SK-N-SH (cell line): ENCODE data around the gene SORBS2. TPM values are rescaled to one million over a fixed set of nuclear protein-coding genes. Genes with fewer than 3 reads are reported as not detected.

Source experiments
- CTCF ChIA-PET: fragments of 300-600, 350-600 bp; formaldehyde crosslinking; extraction: SDS; loops from one replicate; lab custom pipeline; 2021; lab: Yijun Ruan, JAX
- POLR2A ChIA-PET: fragments of 350-600 bp; sonication (Branson Sonifier 250); formaldehyde crosslinking; extraction: SDS; loops from one replicate; lab custom pipeline; 2020; ENCODE audit warnings: antibody characterized with exemption, inconsistent platforms; lab: Yijun Ruan, JAX
- DNase-seq: peaks from one replicate; pipeline ENCODE4 v3.0.0; 2012
- H2AFZ ChIP-seq: fragments of 200-600 bp; sonication (generic); 2 replicates; pipeline ENCODE4 v1.8.1; 2016; ENCODE audit warnings: antibody characterized with exemption, mild to moderate bottlenecking, low read depth
- H3F3A ChIP-seq: fragments of 200-600 bp; sonication (generic); replicated peaks from 2 replicates; pipeline ENCODE3; 2016; ENCODE audit warnings: antibody characterized with exemption, mild to moderate bottlenecking; ENCODE audit not compliant: insufficient read depth
- H3K27ac ChIP-seq, 2 experiments: fragments of 200-500 bp in 1 of 2; fragments of 200-600 bp in 1 of 2; sonication (Bioruptor generic) in 1 of 2; sonication (generic), shearing (Covaris generic) in 1 of 2; 2 replicates each; pipeline versions ENCODE4 v1.5.1 to v1.6.1; 2014 to 2016; ENCODE audit warnings: low read depth in 2 of 2, inconsistent platforms in 1 of 2, low read length in 1 of 2, mild to moderate bottlenecking in 1 of 2, mixed read lengths in 1 of 2
- H3K27me3 ChIP-seq: fragments of 200-600 bp; sonication (generic), shearing (Covaris generic); 2 replicates; pipeline ENCODE4 v1.6.1; 2016; ENCODE audit warnings: mixed run types; ENCODE audit not compliant: insufficient read depth
- H3K36me3 ChIP-seq, 2 experiments: fragments of 200-500 bp in 1 of 2; fragments of 200-600 bp in 1 of 2; sonication (Bioruptor generic) in 1 of 2; sonication (generic) in 1 of 2; replicated peaks in 1 of 2; 2 replicates each; pipeline versions ENCODE3 to v1.5.1; 2014 to 2016; ENCODE audit warnings: low read length in 1 of 2, mild to moderate bottlenecking in 1 of 2; ENCODE audit not compliant: insufficient read depth in 2 of 2, control insufficient read depth in 1 of 2
- H3K4me1 ChIP-seq, 2 experiments: fragments of 200-500 bp in 1 of 2; fragments of 200-600 bp in 1 of 2; sonication (Bioruptor generic) in 1 of 2; sonication (generic), shearing (Covaris generic) in 1 of 2; 2 replicates each; pipeline versions ENCODE4 v1.5.1 to v1.6.1; 2014 to 2016; ENCODE audit warnings: low read depth in 1 of 2, low read length in 1 of 2, mixed run types in 1 of 2; ENCODE audit not compliant: insufficient read depth in 2 of 2, control insufficient read depth in 1 of 2
- H3K4me2 ChIP-seq: fragments of 200-600 bp; sonication (generic), shearing (Covaris generic); 2 replicates; pipeline ENCODE4 v1.6.1; 2017; ENCODE audit warnings: mixed run types
- H3K4me3 ChIP-seq, 2 experiments: fragments of 200-500 bp in 1 of 2; fragments of 200-600 bp in 1 of 2; sonication (Bioruptor generic) in 1 of 2; sonication (generic), shearing (Covaris generic) in 1 of 2; 2 replicates each; pipeline versions ENCODE4 v1.5.1 to v1.8.1; 2014 to 2016; ENCODE audit warnings: low read depth in 2 of 2, inconsistent platforms in 1 of 2, low read length in 1 of 2, mild to moderate bottlenecking in 1 of 2, mixed read lengths in 1 of 2, moderate library complexity in 1 of 2
- H3K79me2 ChIP-seq: fragments of 200-600 bp; sonication (generic); 2 replicates; pipeline ENCODE4 v1.8.1; 2017; ENCODE audit warnings: mild to moderate bottlenecking; ENCODE audit not compliant: insufficient read depth
- H3K9ac ChIP-seq: fragments of 200-600 bp; sonication (generic); 2 replicates; pipeline ENCODE4 v1.6.1; 2017; ENCODE audit warnings: mixed run types
- H3K9me2 ChIP-seq: fragments of 200-600 bp; sonication (generic); 2 replicates; pipeline ENCODE4 v1.6.1; 2017; ENCODE audit warnings: mixed run types
- H3K9me3 ChIP-seq: fragments of 200-600 bp; sonication (generic); 2 replicates; pipeline ENCODE4 v1.6.1; 2017; ENCODE audit warnings: mixed run types, mild to moderate bottlenecking, moderate library complexity
- H4K20me1 ChIP-seq: fragments of 200-600 bp; sonication (generic); 2 replicates; pipeline ENCODE4 v1.6.1; 2017; ENCODE audit warnings: mild to moderate bottlenecking, mixed run types; ENCODE audit not compliant: insufficient read depth
- CHD2 ChIP-seq: fragments of 150-350 bp; IDR thresholded peaks from 2 replicates; pipeline ENCODE4 v1.6.1; 2018; ENCODE audit warnings: low read length; ENCODE audit not compliant: partially characterized antibody
- EZH2phosphoT487 ChIP-seq: fragments of 200-600 bp; sonication (generic); IDR thresholded peaks from 2 replicates; pipeline ENCODE4 v1.6.1; 2017; ENCODE audit warnings: low read depth, mixed run types, mild to moderate bottlenecking, antibody characterized with exemption, moderate library complexity, borderline replicate concordance
- FOSL2 ChIP-seq: IDR thresholded peaks from 2 replicates; pipeline ENCODE4 v1.4.0; 2012; ENCODE audit warnings: low read depth, mild to moderate bottlenecking, moderate library complexity, borderline replicate concordance
- FOXJ3 ChIP-seq: sonication (generic); formaldehyde crosslinking; IDR thresholded peaks from 2 replicates; pipeline ENCODE4 v1.5.1; 2020; ENCODE audit warnings: mild to moderate bottlenecking, missing genetic modification reagents
- GATA2 ChIP-seq: sonication (generic); formaldehyde crosslinking; IDR thresholded peaks from 2 replicates; pipeline ENCODE4 v1.5.0; 2020; ENCODE audit warnings: mild to moderate bottlenecking, missing genetic modification reagents
- JUND ChIP-seq: IDR thresholded peaks from 2 replicates; pipeline ENCODE4 v1.4.0; 2012
- MEF2A ChIP-seq: IDR thresholded peaks from 2 replicates; pipeline ENCODE4 v1.4.0; 2012; ENCODE audit warnings: low read depth, borderline replicate concordance
- MXI1 ChIP-seq: IDR thresholded peaks from 2 replicates; pipeline ENCODE4 v1.6.1; 2012; ENCODE audit warnings: mild to moderate bottlenecking, low read depth, low read length, improper control_type of control experiment
- NFIC ChIP-seq: IDR thresholded peaks from 2 replicates; pipeline ENCODE4 v1.4.0; 2012; ENCODE audit warnings: borderline replicate concordance
- NRF1 ChIP-seq: IDR thresholded peaks from 2 replicates; pipeline ENCODE4 v1.6.1; 2012; ENCODE audit warnings: low read depth, mild to moderate bottlenecking, low read length
- RXRA ChIP-seq: IDR thresholded peaks from 2 replicates; pipeline ENCODE4 v1.4.0; 2012; ENCODE audit warnings: low read depth, mild to moderate bottlenecking, borderline replicate concordance
- SIN3A ChIP-seq: IDR thresholded peaks from 2 replicates; pipeline ENCODE4 v1.6.1; 2012; ENCODE audit warnings: low read depth, mild to moderate bottlenecking, low read length, moderate library complexity, borderline replicate concordance
- SMC3 ChIP-seq: IDR thresholded peaks from 2 replicates; pipeline ENCODE4 v1.6.1; 2012; ENCODE audit warnings: low read depth, low read length, improper control_type of control experiment
- WGBS: methylation state at CpG from one replicate; pipeline ENCODE4 v1.1.6; 2017; ENCODE audit warnings: low lambda C conversion rate; 5-methylcytosine and 5-hydroxymethylcytosine counted together
- polyA plus RNA-seq, 3 experiments: library from polyadenylated mRNA; depleted of rRNA; stranded (reverse); fragments of >200 nt; gene quantifications; 2 replicates each; pipeline ENCODE4 v1.2.3, GENCODE V29; 2012
- TF ChIP-seq, protein P1 (sequence below): fragments of 150-350 bp; IDR thresholded peaks from 2 replicates; pipeline ENCODE4 v1.6.1; 2017; ENCODE audit warnings: antibody characterized with exemption, low read length, low read depth, borderline replicate concordance
- TF ChIP-seq, protein P2 (sequence below): IDR thresholded peaks from 2 replicates; pipeline ENCODE4 v1.4.0; 2012; ENCODE audit warnings: low read depth, borderline replicate concordance
- TF ChIP-seq, protein P3 (sequence below): fragments of 150-350 bp; IDR thresholded peaks from 2 replicates; pipeline ENCODE4 v1.6.1; 2016; ENCODE audit warnings: mild to moderate bottlenecking, low read depth, low read length

SORBS2 gene
- polyA plus RNA-seq, 1 of the 3 experiments (the other 2 are of a cell fraction): 2.5 TPM

DNA sequence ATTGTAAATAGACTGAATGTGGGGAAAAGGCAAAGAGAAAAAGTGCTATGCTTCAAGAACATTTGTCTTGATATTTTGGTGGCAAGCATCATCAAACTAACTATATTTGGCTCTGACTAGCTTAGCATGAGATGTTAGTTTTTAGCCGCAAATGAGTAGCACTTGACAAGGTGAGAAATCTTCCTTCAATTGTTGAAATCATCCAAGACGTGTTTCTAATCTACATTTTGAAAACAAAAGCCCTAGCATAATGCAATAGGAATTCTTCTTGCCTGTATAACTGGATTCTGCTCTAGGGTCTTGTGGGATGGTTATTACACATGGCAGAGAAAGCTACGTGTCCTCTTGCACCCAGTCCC is 92.5 kb downstream of the SORBS2 start:
- no peaks in the 10 kb centered on the region for H3K9me2 ChIP-seq
- WGBS: 74% methylated on average over 3 of the region's 3 CpGs
- H3K27ac ChIP-seq: no peak overlapping the region
- no peaks in the 10 kb centered on the region for H4K20me1 ChIP-seq
- no peaks in the 10 kb centered on the region for H3K27me3 ChIP-seq
- no peaks in the 10 kb centered on the region for H3K9me3 ChIP-seq
- no peak overlapping the region for H3K4me2 ChIP-seq
- no peak overlapping the region for H2AFZ ChIP-seq
- H3K4me3 ChIP-seq: no peak overlapping the region
- DNase-seq: no peak
- CTCF ChIA-PET: interaction anchor here (1.2 to 1.3 kb wide), 2 partner anchors 10 to 319 kb away, joined by 3 read pairs; no protein-coding TSS in a partner anchor
- H3K79me2 ChIP-seq: no peaks in the 10 kb centered on the region
- H3K36me3 ChIP-seq: no peaks in the 10 kb centered on the region
- POLR2A ChIA-PET: no interaction called here
- peaks cover 0 to 15% of the 10 kb centered on the region in 2 experiments; a peak in 2 of 4 replicates for H3K4me1 ChIP-seq
- TF ChIP-seq, protein P1, sequence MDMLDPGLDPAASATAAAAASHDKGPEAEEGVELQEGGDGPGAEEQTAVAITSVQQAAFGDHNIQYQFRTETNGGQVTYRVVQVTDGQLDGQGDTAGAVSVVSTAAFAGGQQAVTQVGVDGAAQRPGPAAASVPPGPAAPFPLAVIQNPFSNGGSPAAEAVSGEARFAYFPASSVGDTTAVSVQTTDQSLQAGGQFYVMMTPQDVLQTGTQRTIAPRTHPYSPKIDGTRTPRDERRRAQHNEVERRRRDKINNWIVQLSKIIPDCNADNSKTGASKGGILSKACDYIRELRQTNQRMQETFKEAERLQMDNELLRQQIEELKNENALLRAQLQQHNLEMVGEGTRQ: no peak
- no peak for TF ChIP-seq CHD2
- no peak for TF ChIP-seq RXRA
- no peak for TF ChIP-seq GATA2
- TF ChIP-seq FOXJ3 (CRISPR knock-in tag): no peak
- TF ChIP-seq, protein P2, sequence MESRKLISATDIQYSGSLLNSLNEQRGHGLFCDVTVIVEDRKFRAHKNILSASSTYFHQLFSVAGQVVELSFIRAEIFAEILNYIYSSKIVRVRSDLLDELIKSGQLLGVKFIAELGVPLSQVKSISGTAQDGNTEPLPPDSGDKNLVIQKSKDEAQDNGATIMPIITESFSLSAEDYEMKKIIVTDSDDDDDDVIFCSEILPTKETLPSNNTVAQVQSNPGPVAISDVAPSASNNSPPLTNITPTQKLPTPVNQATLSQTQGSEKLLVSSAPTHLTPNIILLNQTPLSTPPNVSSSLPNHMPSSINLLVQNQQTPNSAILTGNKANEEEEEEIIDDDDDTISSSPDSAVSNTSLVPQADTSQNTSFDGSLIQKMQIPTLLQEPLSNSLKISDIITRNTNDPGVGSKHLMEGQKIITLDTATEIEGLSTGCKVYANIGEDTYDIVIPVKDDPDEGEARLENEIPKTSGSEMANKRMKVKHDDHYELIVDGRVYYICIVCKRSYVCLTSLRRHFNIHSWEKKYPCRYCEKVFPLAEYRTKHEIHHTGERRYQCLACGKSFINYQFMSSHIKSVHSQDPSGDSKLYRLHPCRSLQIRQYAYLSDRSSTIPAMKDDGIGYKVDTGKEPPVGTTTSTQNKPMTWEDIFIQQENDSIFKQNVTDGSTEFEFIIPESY: no peak
- TF ChIP-seq SMC3: no peak
- TF ChIP-seq MEF2A: no peak
- no peak for TF ChIP-seq FOSL2
- TF ChIP-seq, protein P3, sequence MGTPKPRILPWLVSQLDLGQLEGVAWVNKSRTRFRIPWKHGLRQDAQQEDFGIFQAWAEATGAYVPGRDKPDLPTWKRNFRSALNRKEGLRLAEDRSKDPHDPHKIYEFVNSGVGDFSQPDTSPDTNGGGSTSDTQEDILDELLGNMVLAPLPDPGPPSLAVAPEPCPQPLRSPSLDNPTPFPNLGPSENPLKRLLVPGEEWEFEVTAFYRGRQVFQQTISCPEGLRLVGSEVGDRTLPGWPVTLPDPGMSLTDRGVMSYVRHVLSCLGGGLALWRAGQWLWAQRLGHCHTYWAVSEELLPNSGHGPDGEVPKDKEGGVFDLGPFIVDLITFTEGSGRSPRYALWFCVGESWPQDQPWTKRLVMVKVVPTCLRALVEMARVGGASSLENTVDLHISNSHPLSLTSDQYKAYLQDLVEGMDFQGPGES: no peak
- no peak for TF ChIP-seq SIN3A
- no peaks in the 10 kb centered on the region for H3F3A ChIP-seq
- H3K9ac ChIP-seq: no peak overlapping the region

DNA sequence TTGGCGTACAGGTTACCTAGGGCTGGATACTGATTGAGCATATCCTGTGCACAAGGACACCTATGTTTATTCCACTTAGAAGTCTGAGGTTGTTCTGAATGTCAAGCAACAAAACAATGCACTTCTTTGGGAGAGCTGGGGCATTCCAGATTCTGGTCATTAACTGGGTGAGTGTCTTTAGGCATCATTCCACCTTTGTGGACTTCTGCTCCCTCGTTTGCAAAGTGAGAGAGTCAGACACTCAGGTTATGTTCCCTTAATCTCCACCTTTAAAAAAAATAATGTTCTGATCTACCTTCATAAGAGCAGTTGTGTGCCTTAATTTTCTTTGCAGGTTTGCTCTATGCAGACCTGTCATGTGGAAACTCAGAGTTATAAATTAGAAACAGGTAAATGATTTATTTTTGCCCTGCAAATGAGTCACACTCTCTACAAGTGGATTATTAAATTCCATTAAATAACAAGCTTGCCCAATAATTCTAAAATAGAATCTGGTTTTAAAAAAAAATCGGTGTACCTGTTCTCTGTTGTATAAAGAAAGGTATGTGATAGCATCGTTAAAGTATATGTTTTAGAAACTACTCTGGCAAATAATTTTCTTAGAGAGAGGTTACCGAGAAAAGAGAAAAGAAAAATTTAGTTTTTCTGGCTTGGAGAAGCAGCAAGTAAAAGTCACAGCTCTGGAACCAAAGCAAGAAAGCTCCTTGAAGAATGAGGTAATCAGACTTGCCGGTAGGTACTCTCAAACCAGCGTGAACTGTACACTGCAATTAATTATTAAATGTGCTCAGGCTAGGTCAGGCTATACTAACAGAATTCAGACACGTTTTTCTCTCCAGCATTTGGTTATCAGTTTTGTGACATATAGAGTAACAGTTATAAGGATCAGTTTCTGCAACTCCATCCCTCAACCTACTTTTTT is 93.2 kb downstream of the SORBS2 start:
- Histone ChIP-seq H3K9me3 (no peaks in the 10 kb centered on the region), H3K36me3 (no peaks in the 10 kb centered on the region), H3F3A (no peaks in the 10 kb centered on the region), H4K20me1 (no peaks in the 10 kb centered on the region), H3K79me2 (no peaks in the 10 kb centered on the region), H3K4me1 (peaks cover 0 to 15% of the 10 kb centered on the region in 2 experiments; a peak in 2 of 4 replicates), H3K27ac (no peak overlapping the region; a peak in 1 of 4 replicates), H3K27me3 (no peaks in the 10 kb centered on the region), H3K9me2 (no peaks in the 10 kb centered on the region), H3K4me2 (no peak overlapping the region), H3K9ac (no peak overlapping the region), H2AFZ (no peak overlapping the region), H3K4me3 (no peak overlapping the region)
- ChIA-PET CTCF (interaction anchor here (1.3 kb wide), 1 partner anchor 9 kb away, joined by 3 read pairs; no protein-coding TSS in a partner anchor), POLR2A (no interaction called here)
- no peak for DNase-seq
- 55% methylated on average over 8 of the region's 8 CpGs for WGBS
- no peak for TF ChIP-seq FOXJ3 (CRISPR knock-in tag)
- TF ChIP-seq JUND: no peak
- TF ChIP-seq NFIC: no peak
- no peak for TF ChIP-seq SMC3
- TF ChIP-seq MXI1: no peak
- no peak for TF ChIP-seq EZH2phosphoT487
- no peak for TF ChIP-seq RXRA
- no peak for TF ChIP-seq NRF1
- no peak for TF ChIP-seq CHD2
- TF ChIP-seq, protein P2: no peak
